B cell (primary cell): Measurements from ENCODE around the gene PDZD4. TPM values are rescaled to one million over a fixed set of nuclear protein-coding genes. Genes with fewer than 3 reads are reported as not detected.

Experiments used
- ATAC-seq: fragments of 200-7000 bp; cut with Tn5 transposase; one replicate; pipeline ENCODE4 v1.10.0; 2021; ENCODE audit warnings: low read depth, mild to moderate bottlenecking, moderate number of reproducible peaks, moderate library complexity
- CTCF ChIA-PET: fragments of 350-600 bp; sonication (Branson Sonifier 250); formaldehyde crosslinking; loops from one replicate; lab custom pipeline; 2021; ENCODE audit warnings: antibody characterized with exemption, inconsistent platforms; lab: Charles Lee
- POLR2A ChIA-PET: fragments of 350-600 bp; sonication (Branson Sonifier 250); formaldehyde crosslinking; loops from one replicate; lab custom pipeline; 2021; ENCODE audit warnings: antibody characterized with exemption; lab: Charles Lee
- DNase-seq: peaks from one replicate; pipeline ENCODE4 v3.0.0; 2013
- H2AFZ ChIP-seq: 2 replicates; pipeline ENCODE4 v1.6.1; 2012; ENCODE audit warnings: mild to moderate bottlenecking, low read depth, low read length; ENCODE audit not compliant: insufficient read depth, poor library complexity, severe bottlenecking
- H3K27ac ChIP-seq, 2 donors: 1 replicate in 1 of 2; 2 replicates in 1 of 2; pipeline ENCODE4 v1.5.1; 2012 to 2013; ENCODE audit warnings: low read length in 2 of 2, mild to moderate bottlenecking in 2 of 2, moderate library complexity in 1 of 2
- H3K27me3 ChIP-seq, 4 experiments: fragments of 200-600 bp in 1 of 4; sonication (generic) in 1 of 4; replicated peaks in 1 of 4; 1 replicate in 2 of 4; 2 replicates in 2 of 4; pipeline versions ENCODE4 v1.6.1 to v1.7.0; 2013 to 2016; ENCODE audit warnings: low read length in 3 of 4, mild to moderate bottlenecking in 2 of 4, mixed read lengths in 1 of 4, moderate library complexity in 1 of 4; ENCODE audit not compliant: insufficient read depth in 4 of 4, control insufficient read depth in 3 of 4; ENCODE audit errors: control extremely low read depth in 1 of 4
- H3K36me3 ChIP-seq, 2 experiments: replicated peaks in 1 of 2; 1 replicate in 1 of 2; 2 replicates in 1 of 2; pipeline versions ENCODE4 v1.6.1 to v1.7.1; 2013; ENCODE audit warnings: low read length in 1 of 2; ENCODE audit not compliant: insufficient read depth in 2 of 2, control insufficient read depth in 1 of 2; ENCODE audit errors: control extremely low read depth in 1 of 2, extremely low read depth in 1 of 2
- H3K4me1 ChIP-seq, 2 donors: fragments of 200-600 bp in 1 of 2; sonication (generic) in 1 of 2; 1 replicate in 1 of 2; 2 replicates in 1 of 2; pipeline versions ENCODE4 v1.5.1 to v1.6.1; 2013 to 2017; ENCODE audit warnings: low read length in 2 of 2; ENCODE audit not compliant: control insufficient read depth in 2 of 2, insufficient read depth in 2 of 2
- H3K4me2 ChIP-seq: replicated peaks from 2 replicates; pipeline ENCODE3; 2012; ENCODE audit warnings: mild to moderate bottlenecking, low read depth, low read length; ENCODE audit not compliant: poor library complexity, severe bottlenecking
- H3K4me3 ChIP-seq, 5 experiments: fragments of 200-600 bp in 1 of 5; sonication (generic) in 1 of 5; 1 replicate in 3 of 5; 2 replicates in 2 of 5; pipeline versions ENCODE4 v1.5.1 to v1.7.0; 2011 to 2016; ENCODE audit warnings: low read length in 4 of 5, mild to moderate bottlenecking in 4 of 5, low read depth in 2 of 5, control low read depth in 1 of 5, moderate library complexity in 1 of 5; ENCODE audit not compliant: insufficient read depth in 1 of 5; ENCODE audit errors: control extremely low read depth in 1 of 5, extremely low read depth in 1 of 5
- H3K79me2 ChIP-seq: fragments of 200-600 bp; sonication (generic); one replicate; pipeline ENCODE4 v1.6.0; 2016; ENCODE audit warnings: low read length; ENCODE audit not compliant: control insufficient read depth, insufficient read depth
- H3K9ac ChIP-seq: fragments of 200-600 bp; sonication (generic); 2 replicates; pipeline ENCODE4 v1.6.1; 2017; ENCODE audit warnings: mild to moderate bottlenecking, low read length, moderate library complexity
- H3K9me3 ChIP-seq, 3 donors: one replicate each; pipeline versions ENCODE4 v1.6.1 to v1.7.1; 2013; ENCODE audit warnings: low read length in 2 of 3; ENCODE audit not compliant: control insufficient read depth in 2 of 3, insufficient read depth in 1 of 3; ENCODE audit errors: control extremely low read depth in 1 of 3
- H4K20me1 ChIP-seq: 2 replicates; pipeline ENCODE4 v1.6.0; 2012; ENCODE audit warnings: mild to moderate bottlenecking, low read length; ENCODE audit not compliant: insufficient read depth, control insufficient read depth, poor library complexity, severe bottlenecking
- H3K27ac Mint-ChIP-seq: one replicate; pipeline ENCODE4 v1.8.0; 2021; ENCODE audit warnings: mixed read lengths
- H3K27me3 Mint-ChIP-seq: one replicate; pipeline ENCODE4 v1.8.0; 2021; ENCODE audit warnings: mixed read lengths
- H3K4me1 Mint-ChIP-seq: one replicate; pipeline ENCODE4 v1.8.0; 2021; ENCODE audit warnings: mixed read lengths
- H3K4me3 Mint-ChIP-seq: one replicate; pipeline ENCODE4 v1.8.0; 2021; ENCODE audit warnings: mixed read lengths
- H3K9me3 Mint-ChIP-seq: one replicate; pipeline ENCODE4 v1.8.0; 2022; ENCODE audit warnings: mixed read lengths; ENCODE audit not compliant: insufficient read depth
- CTCF ChIP-seq: fragments of 200-600 bp; IDR thresholded peaks from one replicate; pipeline ENCODE4 v1.8.0; 2022; ENCODE audit warnings: antibody characterized with exemption, mild to moderate bottlenecking
- EZH2 ChIP-seq: IDR thresholded peaks from 2 replicates; pipeline ENCODE4 v1.6.1; 2012; ENCODE audit warnings: borderline replicate concordance, low read depth, mild to moderate bottlenecking, moderate library complexity, low read length; ENCODE audit not compliant: insufficient read depth, poor library complexity, severe bottlenecking
- WGBS: methylation state at CpG from one replicate; pipeline ENCODE4 v1.1.5; 2013; ENCODE audit warnings: missing lambda C conversion rate; ENCODE audit not compliant: insufficient coverage; 5-methylcytosine and 5-hydroxymethylcytosine counted together
- intact Hi-C: fragments of 100-400 bp; cut with micrococcal nuclease; formaldehyde crosslinking; loops from one replicate; pipeline ENCODE4 v1.10.0; 2022
- polyA plus RNA-seq: library from polyadenylated mRNA; depleted of rRNA; stranded (reverse); fragments of >200 nt; gene quantifications from 2 replicates; pipeline ENCODE4 v1.2.3, GENCODE V29; 2012
- total RNA-seq, 2 donors: library from RNA; stranded (reverse); fragments of 120-200 nt in 1 of 2; gene quantifications; 1 replicate in 1 of 2; 2 replicates in 1 of 2; pipeline versions ENCODE4 v1.2.3 to v1.2.4, GENCODE V29; 2013 to 2022

PDZD4 gene
- total and polyA plus RNA-seq, 2 donors (not counting 1 experiment from before 2014, with no cell fraction given), result 0.36 TPM; not detected in 1

DNA sequence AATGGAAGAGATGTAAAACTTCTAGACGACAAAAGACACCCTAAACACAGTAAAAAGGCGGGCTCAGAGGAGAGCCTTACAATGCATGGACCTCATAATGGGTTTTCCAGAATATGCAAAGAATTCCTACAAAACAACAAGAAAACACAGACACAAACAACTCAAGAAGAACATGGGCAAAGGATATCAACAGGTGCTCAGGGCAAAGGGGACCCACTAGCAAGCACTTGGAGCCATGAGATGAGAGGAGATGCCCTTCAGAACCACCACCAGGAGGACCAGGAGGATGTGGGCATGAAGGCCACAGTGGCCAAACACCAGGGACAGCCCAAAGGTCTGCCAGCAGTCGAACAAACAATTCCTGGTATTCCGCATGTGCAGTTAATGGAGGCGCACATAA is 17.2 kb downstream of the PDZD4 start:
- Histone ChIP-seq H4K20me1 (no peaks in the 10 kb centered on the region), H2AFZ (no peak overlapping the region), H3K9ac (no peak overlapping the region), H3K4me1 (peaks cover 0 to 11% of the 10 kb centered on the region in 2 donors), H3K4me2 (no peak overlapping the region), H3K36me3 (no peaks in the 10 kb centered on the region), H3K27me3 (peaks cover 0 to 17% (median 1%) of the 10 kb centered on the region in 4 experiments), H3K79me2 (no peaks in the 10 kb centered on the region), H3K9me3 (no peaks in the 10 kb centered on the region), H3K27ac (no peak overlapping the region), H3K4me3 (no peak overlapping the region)
- ATAC-seq, result no peak
- H3K4me1 Mint-ChIP-seq, result peaks cover 13% of the 10 kb centered on the region
- no peak for DNase-seq
- TF ChIP-seq EZH2, result no peak
- TF ChIP-seq CTCF, result no peak
- CTCF ChIA-PET, result no interaction called here
- POLR2A ChIA-PET, result no interaction called here
- H3K9me3 Mint-ChIP-seq, result no peaks in the 10 kb centered on the region
- intact Hi-C loops, result no loop called here
- peaks cover 23% of the 10 kb centered on the region for H3K27me3 Mint-ChIP-seq
- no peak overlapping the region for H3K27ac Mint-ChIP-seq
- no peak overlapping the region for H3K4me3 Mint-ChIP-seq
- 90% methylated on average over 2 of the region's 5 CpGs for WGBS

DNA sequence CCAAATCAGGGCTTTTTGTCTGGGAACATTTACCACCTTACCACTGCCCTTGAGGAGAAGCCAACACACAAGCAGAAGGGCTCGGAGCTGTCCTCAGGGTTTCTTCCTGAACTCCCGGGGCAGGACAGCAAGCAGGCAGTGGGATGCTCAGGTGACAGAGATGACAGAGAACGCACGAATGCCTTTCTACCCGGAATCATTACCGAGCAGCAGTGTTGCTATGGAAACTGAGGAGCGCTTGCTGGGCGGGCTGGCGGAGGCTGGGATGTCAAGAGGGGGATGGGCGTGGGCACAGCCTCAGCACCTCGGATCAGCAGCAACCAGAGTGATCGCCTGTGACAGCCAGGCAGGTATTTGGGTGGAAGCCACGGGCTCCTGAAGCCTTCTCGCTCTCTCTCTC is 18.1 kb downstream of the PDZD4 start:
- Mint-ChIP-seq H3K27ac (no peak overlapping the region), H3K27me3 (peaks cover 23% of the 10 kb centered on the region), H3K4me1 (peaks cover 13% of the 10 kb centered on the region), H3K4me3 (no peak overlapping the region), H3K9me3 (no peaks in the 10 kb centered on the region)
- no peak overlapping the region for H3K4me3 ChIP-seq
- no peaks in the 10 kb centered on the region for H4K20me1 ChIP-seq
- H3K36me3 ChIP-seq, result no peaks in the 10 kb centered on the region
- H3K79me2 ChIP-seq, result no peaks in the 10 kb centered on the region
- CTCF ChIA-PET, result no interaction called here
- no peak overlapping the region for H2AFZ ChIP-seq
- 71% methylated on average over 7 of the region's 14 CpGs for WGBS
- intact Hi-C loops, result no loop called here
- no peak for ATAC-seq
- no peak for DNase-seq
- H3K9ac ChIP-seq, result no peak overlapping the region
- no peak for TF ChIP-seq EZH2
- TF ChIP-seq CTCF, result no peak
- no peak overlapping the region for H3K27ac ChIP-seq
- no peaks in the 10 kb centered on the region for H3K9me3 ChIP-seq
- peaks cover 0 to 11% (median 0%) of the 10 kb centered on the region in 4 experiments for H3K27me3 ChIP-seq
- POLR2A ChIA-PET, result no interaction called here
- no peak overlapping the region for H3K4me2 ChIP-seq
- H3K4me1 ChIP-seq, result peaks cover 0 to 11% of the 10 kb centered on the region in 2 donors
